Loucy (cell line): ENCODE data around the gene AMBRA1.

ENCODE experiments used
- CTCF ChIP-seq: fragments of 200-600 bp; sonication (generic); conservative IDR thresholded peaks from 2 replicates; pipeline ENCODE4 v1.5.1; 2014; ENCODE audit warnings: mild to moderate bottlenecking, antibody characterized with exemption, low read length
- EZH2phosphoT487 ChIP-seq: fragments of 200-600 bp; IDR thresholded peaks from 2 replicates; pipeline ENCODE4 v1.6.1; 2018; ENCODE audit warnings: antibody characterized with exemption, mild to moderate bottlenecking, moderate library complexity, borderline replicate concordance

- TF ChIP-seq CTCF (no peak), EZH2phosphoT487 (no peak)
Observed at GRCh38 chr11:46493791-46494190, 100.0 kb downstream of the AMBRA1 start.
